Measurements from ENCODE around the gene RPL41.

GRCh38 chr12:56129942-56130495, 13.6 kb downstream of the RPL41 start:
- TF ChIP-seq CTCF (IDR thresholded peaks at IDR 0.05), result no peak
- TF ChIP-seq POLR2AphosphoS5 (IDR thresholded peaks at IDR 0.05; ENCODE audit: insufficient read depth in 1 of 2, low read depth in 1 of 2), result no peak
- no peak for TF ChIP-seq POLR2A (IDR thresholded peaks at IDR 0.05)
